Brain microvascular endothelial cell (primary cell): Measurements from ENCODE around the gene EPB41L4B.

Experiments
- DNase-seq: peaks from one replicate; pipeline ENCODE4 v3.0.0-alpha.2; 2020
- H3K27ac ChIP-seq: fragments of 250-450 bp; sonication (Bioruptor Pico); 2 replicates; pipeline ENCODE4 v1.5.1; 2020; ENCODE audit warnings: mild to moderate bottlenecking, moderate library complexity
- H3K27me3 ChIP-seq: fragments of 250-450 bp; sonication (Bioruptor Pico); replicated peaks from 2 replicates; pipeline ENCODE4 v1.5.1; 2020; ENCODE audit warnings: mild to moderate bottlenecking
- H3K36me3 ChIP-seq: fragments of 250-450 bp; sonication (Bioruptor Pico); replicated peaks from 2 replicates; pipeline ENCODE4 v1.5.1; 2020; ENCODE audit warnings: mild to moderate bottlenecking
- H3K4me3 ChIP-seq: 2 replicates; pipeline ENCODE4 v1.5.1; 2011; ENCODE audit warnings: low read depth, mild to moderate bottlenecking, control low read depth, low read length, moderate library complexity
- in situ Hi-C: cut with HindIII; loops from 2 replicates; pipeline ENCODE4 v1.10.0; 2017; ENCODE audit warnings: low sequenced_read_pairs, low pct_ligation_motif_present
- TF ChIP-seq, protein P1 (sequence below): IDR thresholded peaks from 2 replicates; pipeline ENCODE4 v1.5.1; 2011; ENCODE audit warnings: low read depth, mild to moderate bottlenecking, moderate library complexity, low read length, control low read depth, inconsistent platforms; ENCODE audit errors: missing control alignments

EPB41L4B gene

DNA sequence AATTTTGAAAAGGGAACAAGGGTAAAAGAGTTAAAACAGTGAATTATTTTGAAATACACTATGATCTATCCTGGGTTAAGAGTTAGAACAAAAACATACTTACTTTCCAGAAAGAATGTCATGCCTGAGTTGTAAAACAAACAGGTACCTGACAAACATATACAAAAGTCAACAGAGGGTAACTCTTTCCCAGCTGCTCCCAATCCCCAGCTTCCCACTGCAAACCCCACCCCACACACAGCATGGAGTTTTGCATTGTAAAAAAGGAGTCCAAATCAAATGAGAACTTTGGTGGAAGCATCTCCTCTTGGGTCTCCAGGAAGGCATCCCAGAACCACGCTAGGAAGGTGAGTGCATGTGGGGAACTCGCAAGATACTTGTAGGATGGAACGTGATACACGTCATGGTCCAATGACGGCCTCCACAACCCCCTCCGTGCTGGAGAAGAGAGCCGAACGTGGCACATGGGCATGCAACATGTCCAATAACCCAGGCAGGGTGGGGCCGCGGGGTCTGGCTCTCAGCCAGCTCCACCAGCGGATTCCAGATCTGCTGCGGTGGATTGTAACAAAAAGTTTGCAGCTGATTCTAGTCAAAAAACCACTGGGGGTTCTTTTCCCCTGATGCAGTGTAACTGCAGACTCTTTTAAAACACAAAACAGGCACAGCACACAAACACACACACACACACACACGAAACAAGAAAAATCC is 55.8 kb downstream of the EPB41L4B start:
- H3K27me3 ChIP-seq: no peaks in the 10 kb centered on the region
- TF ChIP-seq, protein P1, sequence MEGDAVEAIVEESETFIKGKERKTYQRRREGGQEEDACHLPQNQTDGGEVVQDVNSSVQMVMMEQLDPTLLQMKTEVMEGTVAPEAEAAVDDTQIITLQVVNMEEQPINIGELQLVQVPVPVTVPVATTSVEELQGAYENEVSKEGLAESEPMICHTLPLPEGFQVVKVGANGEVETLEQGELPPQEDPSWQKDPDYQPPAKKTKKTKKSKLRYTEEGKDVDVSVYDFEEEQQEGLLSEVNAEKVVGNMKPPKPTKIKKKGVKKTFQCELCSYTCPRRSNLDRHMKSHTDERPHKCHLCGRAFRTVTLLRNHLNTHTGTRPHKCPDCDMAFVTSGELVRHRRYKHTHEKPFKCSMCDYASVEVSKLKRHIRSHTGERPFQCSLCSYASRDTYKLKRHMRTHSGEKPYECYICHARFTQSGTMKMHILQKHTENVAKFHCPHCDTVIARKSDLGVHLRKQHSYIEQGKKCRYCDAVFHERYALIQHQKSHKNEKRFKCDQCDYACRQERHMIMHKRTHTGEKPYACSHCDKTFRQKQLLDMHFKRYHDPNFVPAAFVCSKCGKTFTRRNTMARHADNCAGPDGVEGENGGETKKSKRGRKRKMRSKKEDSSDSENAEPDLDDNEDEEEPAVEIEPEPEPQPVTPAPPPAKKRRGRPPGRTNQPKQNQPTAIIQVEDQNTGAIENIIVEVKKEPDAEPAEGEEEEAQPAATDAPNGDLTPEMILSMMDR: no peak
- H3K4me3 ChIP-seq: no peak overlapping the region
- no peak for DNase-seq
- no peaks in the 10 kb centered on the region for H3K36me3 ChIP-seq
- in situ Hi-C loops: no loop called here
- no peak overlapping the region for H3K27ac ChIP-seq

GRCh38 chr9:109263358-109263757 is 57.5 kb downstream of the EPB41L4B start:
- in situ Hi-C loops: no loop called here
- no peaks in the 10 kb centered on the region for H3K36me3 ChIP-seq
- TF ChIP-seq, protein P1: no peak

DNA sequence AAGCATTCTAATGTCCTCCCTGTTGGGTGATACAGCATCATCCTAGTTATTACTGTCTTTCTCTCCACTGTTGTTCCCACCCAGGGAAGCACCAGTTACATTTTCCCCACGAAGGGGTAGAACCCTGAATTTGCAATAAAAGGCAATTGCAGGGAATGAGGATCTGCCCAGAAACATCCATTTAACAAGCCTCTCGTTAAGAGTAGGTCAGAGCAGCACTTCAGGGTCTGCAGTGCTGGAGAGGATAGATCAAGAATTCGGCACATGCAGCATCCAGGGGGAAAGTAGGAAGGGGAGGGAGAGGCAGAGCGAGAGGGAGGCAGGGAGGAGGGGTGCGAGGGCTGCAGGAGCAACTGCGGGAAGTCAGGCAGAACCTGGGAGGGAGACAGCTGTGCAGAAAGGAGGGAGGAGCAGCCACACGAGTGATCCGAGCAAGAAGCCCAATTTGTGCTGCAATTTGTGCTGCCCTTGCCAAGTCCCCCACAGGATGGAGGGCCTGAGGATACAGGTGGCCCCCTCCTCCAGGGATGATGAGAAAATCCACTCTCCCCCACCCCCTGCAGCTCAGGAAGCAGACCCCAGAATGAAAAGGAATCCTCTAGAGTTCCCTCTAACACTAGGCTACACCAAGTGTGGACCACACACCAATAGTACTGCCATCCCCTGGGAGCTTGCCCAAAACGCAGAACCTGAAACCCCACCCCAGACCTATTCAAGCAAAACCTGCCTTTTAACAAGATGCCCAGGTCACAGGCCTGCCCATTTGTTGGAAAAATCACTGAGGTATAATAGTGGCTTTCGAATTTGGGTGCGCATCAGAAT is 62.2 kb downstream of the EPB41L4B start:
- in situ Hi-C loops: no loop called here
- TF ChIP-seq, protein P1: no peak
- H3K4me3 ChIP-seq: no peak overlapping the region
- no peaks in the 10 kb centered on the region for H3K27me3 ChIP-seq
- no peak overlapping the region for H3K27ac ChIP-seq
- H3K36me3 ChIP-seq: no peaks in the 10 kb centered on the region
- DNase-seq: no peak

More at GRCh38 chr9:109263358-109263757, 57.5 kb downstream of the EPB41L4B start:
- no peak for DNase-seq
- no peak overlapping the region for H3K27ac ChIP-seq
- H3K27me3 ChIP-seq: no peaks in the 10 kb centered on the region
- no peak overlapping the region for H3K4me3 ChIP-seq

DNA sequence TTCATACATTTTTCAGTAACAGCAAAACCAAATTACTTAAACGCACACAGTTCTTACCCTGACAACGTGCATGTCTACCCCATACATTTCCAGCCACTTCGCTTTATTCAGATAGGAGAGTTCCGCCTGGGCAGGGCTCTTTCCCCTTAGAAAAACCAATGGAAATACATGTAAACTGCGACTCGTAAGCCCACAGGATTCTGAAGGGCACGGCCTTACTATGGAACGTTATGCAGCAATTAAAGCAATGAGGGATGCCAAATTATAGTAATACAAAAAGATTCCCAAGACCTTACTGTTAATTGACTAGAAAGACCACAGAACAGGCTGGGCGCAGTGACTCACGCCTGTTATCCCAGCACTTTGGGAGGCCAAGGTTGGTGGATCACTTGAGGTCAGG is 64.5 kb downstream of the EPB41L4B start:
- TF ChIP-seq, protein P1: no peak
- H3K27ac ChIP-seq: no peak overlapping the region
- no peak overlapping the region for H3K4me3 ChIP-seq
- in situ Hi-C loops: no loop called here
- no peaks in the 10 kb centered on the region for H3K36me3 ChIP-seq
- DNase-seq: no peak
- H3K27me3 ChIP-seq: no peaks in the 10 kb centered on the region

DNA sequence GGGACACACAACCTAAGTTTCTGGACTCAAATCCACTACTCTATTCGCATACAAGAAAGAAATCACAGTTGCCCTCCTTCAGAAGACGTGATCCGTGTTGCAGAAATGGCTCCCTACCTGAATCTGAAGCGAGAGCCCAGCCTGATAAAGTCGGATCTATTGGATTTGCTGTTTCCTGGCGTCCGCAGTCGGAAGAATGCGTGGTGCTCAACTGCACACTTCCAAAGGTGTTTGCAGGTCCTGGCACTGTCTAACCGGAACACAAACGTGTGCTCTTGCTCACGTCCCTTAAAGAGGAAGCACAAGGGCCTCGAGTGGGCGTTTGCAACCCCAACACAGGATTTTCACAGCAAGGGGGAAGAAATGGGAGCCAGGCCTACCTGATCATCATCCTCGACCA is 65.5 kb downstream of the EPB41L4B start:
- in situ Hi-C loops: no loop called here
- no peak overlapping the region for H3K4me3 ChIP-seq
- H3K36me3 ChIP-seq: no peaks in the 10 kb centered on the region
- H3K27me3 ChIP-seq: no peaks in the 10 kb centered on the region
- H3K27ac ChIP-seq: no peak overlapping the region
- TF ChIP-seq, protein P1: no peak
- no peak for DNase-seq
